CD4-positive, alpha-beta T cell treated with Interleukin-6 for 4 hours (primary cell): ENCODE measurements around the gene LMF1.
"Not testable (repeated sequence)": the region's sequence is repeated elsewhere in the genome, so short reads cannot be mapped to it uniquely, and the experiment has no call there.

Source experiments
- DNase-seq: peaks from one replicate; pipeline ENCODE4 v3.0.0-alpha.2; 2020; ENCODE audit warnings: mixed read lengths

Gene LMF1

GRCh38 chr16:822909-823297 lies 147.9 kb downstream of the LMF1 start:
- no peak for DNase-seq

GRCh38 chr16:822174-822908 lies 148.4 kb downstream of the LMF1 start:
- no peak for DNase-seq

- DNase-seq: no peak
These were observed 149.0 kb downstream of the LMF1 start for GRCh38 chr16:821751-822150.

GRCh38 chr16:820748-821147 lies 150.0 kb downstream of the LMF1 start:
- no peak for DNase-seq

GRCh38 chr16:820044-820408 lies 150.8 kb downstream of the LMF1 start:
- not testable (repeated sequence) for DNase-seq

GRCh38 chr16:819336-820043 lies 151.3 kb downstream of the LMF1 start:
- peak; percentile 36 for DNase-seq

- no peak for DNase-seq
These were observed 152.2 kb downstream of the LMF1 start for GRCh38 chr16:818592-818991.

GRCh38 chr16:818132-818531 lies 152.7 kb downstream of the LMF1 start:
- no peak for DNase-seq

GRCh38 chr16:817001-817906 lies 153.5 kb downstream of the LMF1 start:
- DNase-seq: no peak

- DNase-seq: no peak
These were observed 154.9 kb downstream of the LMF1 start for GRCh38 chr16:815861-816260.

GRCh38 chr16:814974-815373 lies 155.8 kb downstream of the LMF1 start:
- DNase-seq: no peak

GRCh38 chr16:813916-814412 lies 156.8 kb downstream of the LMF1 start:
- DNase-seq: no peak

- DNase-seq: peak; percentile 68
These were observed 157.4 kb downstream of the LMF1 start for GRCh38 chr16:813204-813915.

GRCh38 chr16:808085-808386 lies 162.7 kb downstream of the LMF1 start:
- no peak for DNase-seq

GRCh38 chr16:807347-808084 lies 163.3 kb downstream of the LMF1 start:
- peak; percentile 90 for DNase-seq

GRCh38 chr16:805474-805873 lies 165.3 kb downstream of the LMF1 start:
- DNase-seq: no peak

GRCh38 chr16:804193-805048 lies 166.4 kb downstream of the LMF1 start:
- no peak for DNase-seq

GRCh38 chr16:803754-804080 lies 167.1 kb downstream of the LMF1 start:
- DNase-seq: no peak
